GM18861 (cell line): ENCODE data around the gene DPH1.
"Not testable (repeated sequence)": the region's sequence is repeated elsewhere in the genome, so short reads cannot be mapped to it uniquely, and the experiment has no call there.

ENCODE experiments used
- ATAC-seq: cut with Tn5 transposase; IDR thresholded peaks from one replicate; pipeline ENCODE4 v1.9.1; 2021; ENCODE audit not compliant: unreplicated experiment

The DPH1 gene

GRCh38 chr17:2008332-2009126 lies 21.4 kb upstream of the DPH1 start:
- ATAC-seq, result no peak

GRCh38 chr17:2009737-2010136 lies 20.2 kb upstream of the DPH1 start:
- no peak for ATAC-seq

GRCh38 chr17:2011411-2012371 lies 18.3 kb upstream of the DPH1 start:
- ATAC-seq, result no peak

GRCh38 chr17:2012499-2012898 lies 17.5 kb upstream of the DPH1 start:
- no peak for ATAC-seq

GRCh38 chr17:2013220-2013993 lies 16.5 kb upstream of the DPH1 start:
- not testable (repeated sequence) for ATAC-seq

GRCh38 chr17:2013994-2014317 lies 16.0 kb upstream of the DPH1 start:
- ATAC-seq, result no peak

GRCh38 chr17:2015314-2015713 lies 14.6 kb upstream of the DPH1 start:
- ATAC-seq, result no peak

- no peak for ATAC-seq
Observed at GRCh38 chr17:2016494-2016893, 13.5 kb upstream of the DPH1 start.

GRCh38 chr17:2017274-2017941 lies 12.5 kb upstream of the DPH1 start:
- no peak for ATAC-seq

GRCh38 chr17:2018716-2019510 lies 11.0 kb upstream of the DPH1 start:
- no peak for ATAC-seq

GRCh38 chr17:2019723-2020122 lies 10.2 kb upstream of the DPH1 start:
- no peak for ATAC-seq

GRCh38 chr17:2020721-2021120 lies 9.2 kb upstream of the DPH1 start:
- no peak for ATAC-seq

- no peak for ATAC-seq
Observed at GRCh38 chr17:2022647-2023240, 7.2 kb upstream of the DPH1 start.

GRCh38 chr17:2023256-2023655 lies 6.7 kb upstream of the DPH1 start:
- no peak for ATAC-seq

- no peak for ATAC-seq
Observed at GRCh38 chr17:2023692-2024571, 6.0 kb upstream of the DPH1 start.

GRCh38 chr17:2024572-2025219 lies 5.3 kb upstream of the DPH1 start:
- ATAC-seq, result no peak

- no peak for ATAC-seq
Observed at GRCh38 chr17:2025220-2025621, 4.7 kb upstream of the DPH1 start, which contains the start of gene RTN4RL1. Gene RTN4RL1, minus strand, starts transcription at chr17:2025334. Its CDS starts 469 bp downstream, at chr17:2024865.
